Uterus (tissue), 4 donors: ENCODE measurements around the gene CAPG. TPM values are rescaled to one million over a fixed set of nuclear protein-coding genes. Genes with fewer than 3 reads are reported as not detected.

Experiments
- DNase-seq, 2 donors: peaks; one replicate each; pipeline ENCODE4 v3.0.0-alpha.2; 2019 to 2020
- H3K27ac ChIP-seq, 2 donors: fragments of 200-600 bp; sonication (generic); 1 replicate in 1 of 2; 2 replicates in 1 of 2; pipeline ENCODE4 v1.5.1; 2016 to 2018
- H3K27me3 ChIP-seq, 2 donors: fragments of 200-600 bp; sonication (generic); one replicate each; pipeline ENCODE4 v1.5.1; 2018 to 2019; ENCODE audit warnings: control low read depth in 1 of 2
- H3K36me3 ChIP-seq, 2 donors: fragments of 200-600 bp; sonication (generic); one replicate each; pipeline ENCODE4 v1.5.1; 2019; ENCODE audit warnings: control low read depth in 1 of 2
- H3K4me1 ChIP-seq, 2 donors: fragments of 200-600 bp; sonication (generic); one replicate each; pipeline ENCODE4 v1.5.1; 2018 to 2019; ENCODE audit warnings: control low read depth in 1 of 2
- H3K4me3 ChIP-seq, 2 donors: fragments of 200-600 bp; sonication (generic); 1 replicate in 1 of 2; 2 replicates in 1 of 2; pipeline ENCODE4 v1.5.1; 2018 to 2019; ENCODE audit warnings: mild to moderate bottlenecking in 1 of 2
- H3K9me3 ChIP-seq, 2 donors: fragments of 200-600 bp; sonication (generic); one replicate each; pipeline ENCODE4 v1.5.1; 2019; ENCODE audit warnings: control low read depth in 1 of 2
- POLR2A ChIP-seq, 2 donors: fragments of 450-650 bp; IDR thresholded peaks; one replicate each; pipeline ENCODE4 v1.6.1; 2016; ENCODE audit warnings: antibody characterized with exemption in 2 of 2, mild to moderate bottlenecking in 1 of 2, moderate library complexity in 1 of 2
- intact Hi-C: fragments of 100-400 bp; cut with DNase I; formaldehyde crosslinking; loops from one replicate; pipeline ENCODE4 v1.15.1; 2023; ENCODE audit warnings: low total_unique reads
- total RNA-seq, 4 donors: library from RNA; depleted of rRNA in 3 of 4; stranded (reverse); fragments of >200 nt in 3 of 4; gene quantifications; one replicate each; pipeline versions ENCODE4 v1.1.0 to v1.2.4, GENCODE V29; 2014 to 2023
- TF ChIP-seq, protein P1 (sequence below), 4 experiments: fragments of 200-600 bp in 2 of 4; fragments of 450-650 bp in 2 of 4; sonication (generic) in 2 of 4; IDR thresholded peaks; one replicate each; pipeline ENCODE4 v1.5.1; 2016 to 2019; ENCODE audit warnings: antibody characterized with exemption in 4 of 4, mild to moderate bottlenecking in 2 of 4, moderate library complexity in 1 of 4
- donor health status: DM: yes; HTN: yes; CAD: no.

Gene CAPG
- total RNA-seq, 4 donors from 2014 or later = 12.3 to 114 (median 65.2) TPM

DNA sequence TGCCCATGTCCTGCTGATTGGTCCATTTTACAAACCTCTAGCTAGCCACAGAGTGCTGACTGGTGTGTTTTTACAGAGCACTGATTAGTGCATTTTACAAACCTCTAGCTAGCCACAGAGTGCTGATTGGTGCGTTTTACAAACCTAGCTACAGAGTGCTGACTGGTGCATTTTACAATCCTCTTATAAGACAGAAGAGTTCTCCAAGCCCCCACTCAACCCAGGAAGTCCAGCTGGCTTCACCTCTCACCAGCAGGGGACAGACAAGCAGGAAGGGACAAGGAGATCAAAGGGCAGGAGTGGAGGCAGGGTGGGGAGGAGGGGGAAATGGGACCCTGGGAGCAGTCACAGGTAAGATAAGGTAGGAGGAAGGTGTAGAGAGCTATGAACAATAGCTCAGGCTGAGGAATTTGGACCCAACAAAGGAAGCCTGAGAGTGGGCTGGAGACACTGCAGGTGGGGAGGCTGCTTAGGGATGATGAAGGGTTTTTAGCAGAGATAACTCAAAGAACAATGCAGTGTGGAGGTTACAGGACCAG, 45.5 kb upstream of the CAPG start:
- Histone ChIP-seq H3K4me3 (no peak overlapping the region), H3K36me3 (no peaks in the 10 kb centered on the region), H3K27me3 (no peaks in the 10 kb centered on the region), H3K27ac (no peak overlapping the region), H3K4me1 (no peaks in the 10 kb centered on the region), H3K9me3 (no peaks in the 10 kb centered on the region)
- no peak for TF ChIP-seq POLR2A (IDR thresholded peaks at IDR 0.05)
- TF ChIP-seq, protein P1, sequence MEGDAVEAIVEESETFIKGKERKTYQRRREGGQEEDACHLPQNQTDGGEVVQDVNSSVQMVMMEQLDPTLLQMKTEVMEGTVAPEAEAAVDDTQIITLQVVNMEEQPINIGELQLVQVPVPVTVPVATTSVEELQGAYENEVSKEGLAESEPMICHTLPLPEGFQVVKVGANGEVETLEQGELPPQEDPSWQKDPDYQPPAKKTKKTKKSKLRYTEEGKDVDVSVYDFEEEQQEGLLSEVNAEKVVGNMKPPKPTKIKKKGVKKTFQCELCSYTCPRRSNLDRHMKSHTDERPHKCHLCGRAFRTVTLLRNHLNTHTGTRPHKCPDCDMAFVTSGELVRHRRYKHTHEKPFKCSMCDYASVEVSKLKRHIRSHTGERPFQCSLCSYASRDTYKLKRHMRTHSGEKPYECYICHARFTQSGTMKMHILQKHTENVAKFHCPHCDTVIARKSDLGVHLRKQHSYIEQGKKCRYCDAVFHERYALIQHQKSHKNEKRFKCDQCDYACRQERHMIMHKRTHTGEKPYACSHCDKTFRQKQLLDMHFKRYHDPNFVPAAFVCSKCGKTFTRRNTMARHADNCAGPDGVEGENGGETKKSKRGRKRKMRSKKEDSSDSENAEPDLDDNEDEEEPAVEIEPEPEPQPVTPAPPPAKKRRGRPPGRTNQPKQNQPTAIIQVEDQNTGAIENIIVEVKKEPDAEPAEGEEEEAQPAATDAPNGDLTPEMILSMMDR (IDR thresholded peaks at IDR 0.05) = no peak
- intact Hi-C loops = no loop called here
- no peak for DNase-seq

DNA sequence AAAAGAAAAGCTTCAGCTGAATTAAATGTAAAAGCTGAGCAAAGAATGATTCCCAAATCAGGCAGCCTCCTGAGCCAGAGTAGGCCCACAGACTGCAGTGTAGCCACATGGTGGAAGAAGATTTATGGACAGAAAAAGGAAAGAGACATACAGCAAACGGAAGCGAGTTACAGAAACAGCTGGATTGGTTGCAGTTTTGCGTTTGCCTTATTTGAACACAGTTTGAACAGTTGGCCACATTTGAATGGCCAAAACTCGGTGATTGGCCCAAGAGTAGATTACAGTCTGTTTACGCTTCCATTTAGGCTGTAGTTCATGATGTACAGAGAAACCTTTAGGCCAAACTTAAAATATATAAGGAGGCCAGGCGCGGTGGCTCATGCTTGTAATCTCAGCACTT, 43.4 kb upstream of the CAPG start:
- DNase-seq = no peak
- Histone ChIP-seq H3K36me3 (no peaks in the 10 kb centered on the region), H3K27me3 (no peaks in the 10 kb centered on the region), H3K4me3 (no peak overlapping the region), H3K9me3 (no peaks in the 10 kb centered on the region), H3K4me1 (no peaks in the 10 kb centered on the region), H3K27ac (no peak overlapping the region)
- TF ChIP-seq, protein P1 (IDR thresholded peaks at IDR 0.05) = no peak
- no peak for TF ChIP-seq POLR2A (IDR thresholded peaks at IDR 0.05)
- intact Hi-C loops = no loop called here

DNA sequence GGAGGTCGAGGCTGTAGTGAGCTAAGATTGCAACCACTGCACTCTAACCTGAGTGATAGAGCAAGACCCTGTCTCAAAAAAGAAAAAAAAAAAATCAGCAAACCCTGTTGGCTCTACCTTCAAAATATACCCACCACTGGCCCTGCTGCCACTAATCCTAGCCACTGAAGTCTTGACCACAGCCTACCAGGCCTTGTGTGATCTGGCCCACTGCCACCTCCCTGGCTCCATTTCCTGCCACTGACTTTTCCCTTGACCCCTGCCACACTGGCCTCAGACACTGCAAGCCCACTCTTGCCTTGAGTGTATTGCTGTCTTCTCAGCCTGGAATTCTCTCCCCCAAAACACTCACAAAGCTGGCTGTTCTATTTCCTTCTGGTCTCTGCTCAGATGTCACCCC, 42.1 kb upstream of the CAPG start:
- no peaks in the 10 kb centered on the region for H3K9me3 ChIP-seq
- H3K27ac ChIP-seq = no peak overlapping the region
- no peaks in the 10 kb centered on the region for H3K27me3 ChIP-seq
- no peak for DNase-seq
- H3K4me3 ChIP-seq = no peak overlapping the region
- intact Hi-C loops = no loop called here
- H3K4me1 ChIP-seq = no peaks in the 10 kb centered on the region
- H3K36me3 ChIP-seq = no peaks in the 10 kb centered on the region
- TF ChIP-seq, protein P1 (IDR thresholded peaks at IDR 0.05) = no peak
- no peak for TF ChIP-seq POLR2A (IDR thresholded peaks at IDR 0.05)

DNA sequence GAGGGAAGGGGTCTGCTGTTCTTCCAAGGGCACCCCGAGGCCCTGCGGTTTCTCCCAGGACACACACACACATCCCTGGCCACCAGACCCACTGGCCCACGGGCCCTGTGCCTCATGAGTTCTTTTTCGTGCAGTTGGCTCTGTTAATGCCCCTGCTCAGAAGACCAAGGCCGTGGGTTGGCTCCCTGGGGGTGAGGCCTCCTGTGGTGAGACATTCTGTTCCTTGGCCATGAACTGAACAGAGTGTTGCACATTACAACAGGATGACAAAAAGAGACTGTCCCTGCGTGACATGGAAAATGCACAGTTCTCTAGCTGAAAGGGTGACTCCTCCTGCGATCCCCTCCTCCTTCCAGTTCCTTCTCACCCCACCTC, 39.0 kb upstream of the CAPG start:
- Histone ChIP-seq H3K4me3 (no peak overlapping the region), H3K27ac (no peak overlapping the region), H3K9me3 (no peaks in the 10 kb centered on the region), H3K36me3 (no peaks in the 10 kb centered on the region), H3K4me1 (peaks cover 0 to 3% of the 10 kb centered on the region in 2 donors), H3K27me3 (no peaks in the 10 kb centered on the region)
- TF ChIP-seq, protein P1 (IDR thresholded peaks at IDR 0.05) = no peak
- no peak for TF ChIP-seq POLR2A (IDR thresholded peaks at IDR 0.05)
- intact Hi-C loops = no loop called here
- no peak for DNase-seq

DNA sequence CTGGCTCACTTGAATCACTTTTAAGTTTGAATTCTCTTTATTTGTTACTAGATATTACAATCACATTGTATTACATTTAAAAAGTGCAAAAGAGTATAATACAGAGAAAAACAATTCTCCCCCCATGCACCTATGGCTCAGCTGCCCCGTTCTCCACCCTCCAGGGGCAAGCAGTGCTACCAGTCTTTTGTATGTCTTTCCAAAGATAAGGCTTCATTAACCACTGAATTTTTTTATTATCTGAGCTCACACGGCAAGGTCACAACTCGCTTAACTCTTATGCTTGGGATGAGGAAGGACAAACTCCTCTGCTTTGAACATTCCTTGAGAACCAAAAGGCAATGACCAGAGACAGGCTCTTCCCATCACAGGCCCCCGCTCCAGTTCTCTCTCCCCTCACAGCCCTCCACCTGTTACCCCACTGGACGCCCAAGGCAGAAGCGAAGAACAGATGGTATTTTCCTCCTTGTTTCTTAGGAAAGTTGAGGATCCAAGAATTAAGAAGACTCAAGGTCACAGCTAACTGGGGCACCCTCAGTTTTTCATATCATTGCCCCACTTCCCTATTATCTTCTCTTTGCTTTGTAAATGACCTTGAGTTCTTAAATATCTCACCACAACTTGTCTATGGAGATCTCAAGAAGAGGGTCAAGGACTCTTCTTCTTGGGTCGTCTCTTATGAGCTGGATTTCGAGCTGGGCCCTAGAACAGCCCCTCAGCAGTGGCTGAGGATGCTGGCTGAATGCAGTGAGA, 38.5 kb upstream of the CAPG start:
- Histone ChIP-seq H3K27ac (no peak overlapping the region), H3K36me3 (no peaks in the 10 kb centered on the region), H3K27me3 (no peaks in the 10 kb centered on the region), H3K4me3 (no peak overlapping the region), H3K9me3 (no peaks in the 10 kb centered on the region), H3K4me1 (peaks cover 0 to 3% of the 10 kb centered on the region in 2 donors)
- TF ChIP-seq, protein P1 (IDR thresholded peaks at IDR 0.05) = no peak
- no peak for TF ChIP-seq POLR2A (IDR thresholded peaks at IDR 0.05)
- intact Hi-C loops = no loop called here
- DNase-seq = no peak
